Stimulated activated CD4-positive, alpha-beta T cell treated with anti-CD3 and anti-CD28 coated beads, TNF-alpha, amount 100 ng/mL, for 24 hours (primary cell): ENCODE data around the gene LRRC26.

ENCODE experiments used
- DNase-seq, 3 experiments: peaks; one replicate each; pipeline ENCODE4 v3.0.0-alpha.2; 2020; ENCODE audit warnings: low read depth in 3 of 3

LRRC26 gene

DNA sequence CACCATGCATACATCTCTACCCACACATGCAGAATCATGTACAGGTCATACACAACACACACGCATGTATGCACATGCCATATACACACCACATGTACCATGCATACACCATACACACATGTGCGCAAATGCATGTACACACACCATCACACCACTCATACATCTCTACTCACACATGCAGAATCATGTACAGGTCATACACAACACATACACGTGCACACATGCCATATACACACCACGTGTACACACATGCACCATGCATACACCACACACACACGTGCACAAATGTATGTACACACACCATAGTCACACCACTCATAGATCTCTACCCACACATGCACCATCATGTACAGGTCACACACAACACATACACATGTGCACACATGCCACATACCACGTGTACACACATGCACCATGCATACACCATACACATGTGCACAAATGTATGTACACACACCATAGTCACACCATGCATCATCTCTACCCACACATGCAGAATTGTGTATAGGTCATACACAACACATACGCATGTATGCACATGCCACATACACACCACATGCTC, 16.9 kb downstream of the LRRC26 start:
- DNase-seq: no peak

DNA sequence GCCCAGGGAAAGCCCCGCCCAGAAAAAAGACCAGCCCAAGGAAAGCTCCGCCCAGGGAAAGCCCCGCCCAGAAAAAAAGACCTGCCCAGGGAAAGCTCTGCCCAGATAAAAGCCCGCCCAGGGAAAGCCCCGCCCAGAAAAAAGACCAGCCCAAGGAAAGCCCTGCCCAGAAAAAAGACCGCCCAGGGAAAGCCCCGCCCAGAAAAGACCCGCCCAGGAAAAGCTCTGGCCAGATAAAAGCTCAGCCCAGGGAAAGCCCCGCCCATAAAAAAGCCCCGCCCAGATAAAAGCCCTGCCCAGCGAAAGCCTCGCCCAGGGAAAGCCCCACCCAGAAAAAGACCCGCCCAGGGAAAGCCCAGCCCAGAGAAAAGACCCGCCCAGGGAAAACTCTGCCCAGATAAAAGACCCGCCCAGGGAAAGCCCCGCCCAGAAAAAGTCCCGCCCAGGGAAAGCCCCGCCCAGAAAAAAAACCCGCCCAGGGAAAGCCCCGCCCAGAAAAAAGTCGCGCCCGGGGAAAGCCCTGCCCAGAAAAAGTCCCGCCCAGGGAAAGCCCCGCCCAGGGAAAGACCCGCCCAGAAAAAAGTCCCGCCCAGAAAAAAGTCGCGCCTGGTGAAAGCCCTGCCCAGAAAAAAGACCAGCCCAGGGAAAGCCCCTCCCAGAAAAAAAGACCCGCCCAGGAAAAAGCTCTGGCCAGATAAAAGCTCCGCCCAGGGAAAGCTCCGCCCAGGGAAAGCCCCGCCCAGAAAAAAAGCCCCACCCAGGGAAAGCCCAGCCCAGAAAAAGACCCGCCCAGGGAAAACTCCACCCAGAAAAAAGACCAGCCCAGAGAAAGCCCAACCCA, 19.0 kb downstream of the LRRC26 start:
- peak; percentile 15 to 66 (median 33) for DNase-seq

DNA sequence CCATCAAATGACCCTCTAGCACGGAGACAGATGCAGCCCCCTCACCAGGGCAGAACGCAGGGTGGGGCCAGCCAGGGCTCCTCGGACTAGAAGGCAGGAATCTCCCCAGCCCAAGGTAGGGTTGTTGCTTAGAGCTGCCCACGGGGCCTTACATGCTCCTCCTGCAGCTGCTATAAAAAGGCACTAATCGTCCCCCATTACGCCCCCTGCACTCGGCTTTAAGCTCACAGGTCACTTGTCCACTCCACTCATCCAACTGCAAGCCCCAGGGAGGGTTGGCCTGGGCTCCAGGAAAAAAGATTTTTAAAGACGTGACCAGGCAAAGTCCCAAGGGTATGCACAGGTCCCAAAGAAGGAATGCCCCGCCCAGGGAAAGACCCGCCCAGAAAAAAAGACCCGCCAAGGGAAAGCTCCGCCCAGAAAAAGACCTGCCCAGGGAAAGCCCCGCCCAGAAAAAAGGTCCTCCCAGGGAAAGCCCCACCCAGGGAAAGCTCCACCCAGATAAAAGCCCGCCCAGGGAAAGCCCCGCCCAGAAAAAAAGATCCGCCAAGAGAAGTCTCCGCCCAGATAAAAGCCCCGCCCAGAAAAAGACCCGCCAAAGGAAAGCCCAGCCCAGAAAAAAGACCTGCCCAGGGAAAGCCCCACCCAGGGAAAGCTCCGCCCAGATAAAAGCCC, 19.8 kb downstream of the LRRC26 start:
- peak in 1 of 3 experiments; percentile 53 for DNase-seq

DNA sequence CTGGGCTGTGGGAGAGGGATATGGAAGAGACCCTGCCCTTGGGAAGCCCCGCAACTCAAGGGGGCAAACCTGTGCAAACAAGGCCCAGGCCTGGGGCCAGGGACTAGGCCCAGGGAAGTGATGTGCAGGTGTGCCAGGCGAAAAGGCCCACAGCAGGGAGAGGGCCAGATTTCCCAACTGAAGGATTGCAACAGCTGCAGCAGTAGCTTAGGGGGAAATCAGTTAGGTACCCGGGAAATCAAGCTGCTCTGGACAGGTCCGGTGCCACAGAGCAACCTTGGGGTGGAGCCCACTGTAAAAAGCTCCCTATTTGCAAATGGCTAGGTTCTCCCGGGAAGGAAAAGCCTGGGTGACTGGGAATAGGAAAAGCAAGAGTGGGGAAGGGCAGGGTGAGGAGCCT, 20.5 kb downstream of the LRRC26 start:
- DNase-seq: no peak

DNA sequence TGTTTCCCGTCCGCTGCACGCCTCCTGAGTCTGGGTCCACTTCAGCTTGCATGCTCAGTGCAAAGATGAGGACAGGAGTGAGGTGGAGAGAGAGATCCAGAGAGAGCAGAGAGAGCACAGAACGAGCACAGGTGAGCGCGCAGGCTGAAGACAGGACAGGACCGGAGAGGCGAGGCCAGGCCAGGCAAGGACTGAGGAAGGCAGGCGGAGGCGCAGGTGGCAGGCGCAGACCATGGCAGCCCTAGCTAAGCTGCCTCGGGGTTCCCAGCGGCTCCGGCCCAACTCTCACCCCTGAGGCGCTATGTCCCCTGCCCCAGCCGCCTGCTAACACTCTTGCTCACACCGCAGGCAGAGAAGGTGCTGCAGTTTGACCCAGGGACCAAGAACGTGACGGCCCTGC, 21.2 kb downstream of the LRRC26 start:
- no peak for DNase-seq

DNA sequence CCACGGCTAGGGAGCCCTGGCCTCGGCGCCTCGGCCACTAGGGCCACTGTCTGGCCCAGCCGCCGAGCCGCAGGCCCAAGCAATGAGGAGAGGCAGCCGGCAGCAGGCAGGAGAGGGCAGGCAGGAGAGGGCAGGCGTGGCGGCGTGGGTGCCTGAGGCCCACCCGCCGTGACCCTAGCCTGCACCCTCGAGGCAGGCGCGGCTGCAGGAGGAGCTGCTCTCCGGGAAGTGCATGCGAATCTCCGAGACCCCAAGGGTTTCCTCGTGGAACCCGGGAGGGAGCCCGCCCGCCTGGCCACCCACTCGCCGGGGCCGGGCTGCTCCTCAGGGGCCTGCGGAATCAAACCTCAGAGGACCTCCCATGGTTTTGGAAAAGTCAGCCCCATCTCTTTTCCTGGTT, 21.6 kb downstream of the LRRC26 start:
- DNase-seq: no peak

DNA sequence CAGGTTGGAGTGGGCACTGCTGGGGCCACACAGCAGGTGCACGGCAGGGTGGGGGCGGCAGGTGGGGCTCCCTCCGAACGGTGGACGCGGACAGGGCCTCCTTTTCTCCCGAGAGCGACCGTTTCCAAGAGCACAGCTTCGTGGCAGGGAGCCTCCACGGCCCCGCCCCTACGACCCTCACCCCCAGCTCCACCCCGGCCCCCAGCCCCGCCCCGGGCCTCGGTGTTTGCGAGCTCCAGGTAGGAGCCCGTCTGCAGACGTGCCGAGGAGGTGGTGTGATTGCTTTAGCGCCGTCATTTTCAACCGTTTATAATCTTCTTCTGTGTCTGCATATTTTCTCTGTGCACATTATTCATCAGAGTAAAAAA, 22.1 kb downstream of the LRRC26 start:
- DNase-seq: no peak

DNA sequence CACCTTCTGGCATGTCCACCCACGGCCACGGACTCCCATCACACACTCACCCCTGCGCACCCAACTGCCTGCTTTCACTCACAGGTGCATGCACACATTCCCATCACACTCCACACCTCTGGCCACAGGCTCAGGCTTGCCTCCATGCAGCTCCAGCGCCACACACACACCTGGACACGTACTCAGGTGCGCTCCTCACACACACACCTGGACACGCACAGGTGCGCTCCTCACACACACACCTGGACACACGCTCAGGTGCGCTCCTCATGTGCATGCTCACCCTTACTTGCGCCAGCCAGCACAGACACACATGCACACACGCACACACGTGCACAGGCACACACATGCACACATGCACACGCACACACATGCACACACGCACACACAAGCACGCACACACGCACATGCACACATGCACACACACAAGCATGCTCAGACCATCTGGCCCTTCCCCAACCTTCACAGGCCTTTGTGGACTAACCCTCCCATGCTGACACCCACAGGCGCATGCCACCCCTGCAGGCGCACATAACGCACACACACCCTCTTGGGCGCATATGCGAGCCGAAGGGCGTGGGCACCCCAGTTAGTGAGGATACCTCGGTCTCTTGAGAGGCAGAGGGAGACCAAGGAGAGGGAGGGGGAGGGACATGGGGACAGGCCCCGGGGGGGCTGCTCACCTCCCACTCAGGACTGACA, 22.6 kb downstream of the LRRC26 start:
- no peak for DNase-seq

DNA sequence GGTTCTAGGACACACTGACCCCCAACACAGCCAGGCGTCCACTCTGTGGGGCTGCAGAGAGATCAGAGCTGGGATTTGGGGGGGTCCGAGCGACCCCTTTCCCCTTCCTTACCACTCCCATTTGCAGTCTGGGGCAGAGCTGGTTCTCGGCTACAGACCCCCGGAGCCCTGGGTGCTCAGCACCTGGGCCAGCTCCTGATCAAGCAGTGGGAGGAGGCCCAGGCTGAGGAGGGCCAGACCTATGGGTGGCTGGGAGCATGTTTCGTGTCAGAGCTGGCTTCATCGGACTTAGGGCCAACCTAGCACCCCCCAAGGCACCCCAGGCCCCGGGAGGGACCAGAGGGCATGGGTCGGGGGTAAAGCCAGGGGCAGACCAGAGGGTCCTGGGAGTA, 23.3 kb downstream of the LRRC26 start:
- DNase-seq: no peak

DNA sequence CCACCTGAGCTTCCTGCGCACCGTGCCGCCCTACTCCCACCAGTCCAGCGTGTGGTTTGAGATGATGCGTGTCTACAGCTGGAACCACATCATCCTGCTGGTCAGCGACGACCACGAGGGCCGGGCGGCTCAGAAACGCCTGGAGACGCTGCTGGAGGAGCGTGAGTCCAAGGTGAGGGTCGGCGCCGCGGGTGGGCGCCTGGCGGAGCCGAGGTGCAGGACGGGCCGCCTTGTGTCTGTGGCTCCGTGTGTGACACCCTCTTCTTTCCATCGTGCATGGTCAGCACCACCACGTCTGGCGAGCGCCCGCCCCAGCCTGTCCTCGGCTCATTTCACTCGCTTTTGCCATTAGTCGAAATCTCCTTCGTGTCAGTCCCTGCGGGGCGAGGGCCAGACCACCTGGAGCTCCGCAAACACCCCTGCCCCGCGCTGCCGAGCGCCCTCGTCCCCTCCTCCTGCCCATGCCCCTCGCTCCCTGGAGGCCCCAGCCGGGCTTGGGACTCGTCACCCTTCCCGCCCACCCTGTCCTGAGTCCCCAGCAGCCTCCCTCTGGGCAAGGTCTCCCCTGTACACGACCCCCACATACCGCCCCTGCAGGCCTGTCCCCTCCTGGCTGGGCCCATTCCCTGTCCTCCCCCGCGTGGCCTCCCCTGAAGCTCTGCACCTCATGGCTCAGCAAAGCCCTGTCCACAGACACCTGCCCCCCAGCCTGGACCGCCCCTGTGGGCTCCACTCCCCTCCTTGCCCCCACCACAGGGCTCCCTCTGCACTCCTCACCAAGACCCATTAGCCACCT, 23.9 kb downstream of the LRRC26 start:
- no peak for DNase-seq

DNA sequence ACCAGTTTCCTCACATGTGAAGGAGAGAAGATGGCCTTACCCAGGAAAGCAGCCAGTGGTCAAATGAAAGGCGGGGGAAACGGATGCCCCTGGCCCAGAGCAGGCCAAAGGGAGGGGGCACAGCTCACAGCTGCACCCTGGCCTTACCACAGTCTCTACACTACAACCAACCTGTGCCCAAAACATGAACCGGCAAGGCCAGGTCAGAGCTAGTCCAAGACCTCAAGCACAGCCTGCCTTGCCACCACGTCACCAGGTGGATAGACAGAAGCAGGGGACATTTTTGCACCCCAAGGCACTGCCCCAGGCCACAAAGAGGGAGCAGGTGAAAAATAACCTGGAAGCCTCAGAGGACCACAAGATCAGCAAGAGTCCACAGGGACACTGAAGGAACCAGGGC, 26.4 kb downstream of the LRRC26 start:
- DNase-seq: no peak

DNA sequence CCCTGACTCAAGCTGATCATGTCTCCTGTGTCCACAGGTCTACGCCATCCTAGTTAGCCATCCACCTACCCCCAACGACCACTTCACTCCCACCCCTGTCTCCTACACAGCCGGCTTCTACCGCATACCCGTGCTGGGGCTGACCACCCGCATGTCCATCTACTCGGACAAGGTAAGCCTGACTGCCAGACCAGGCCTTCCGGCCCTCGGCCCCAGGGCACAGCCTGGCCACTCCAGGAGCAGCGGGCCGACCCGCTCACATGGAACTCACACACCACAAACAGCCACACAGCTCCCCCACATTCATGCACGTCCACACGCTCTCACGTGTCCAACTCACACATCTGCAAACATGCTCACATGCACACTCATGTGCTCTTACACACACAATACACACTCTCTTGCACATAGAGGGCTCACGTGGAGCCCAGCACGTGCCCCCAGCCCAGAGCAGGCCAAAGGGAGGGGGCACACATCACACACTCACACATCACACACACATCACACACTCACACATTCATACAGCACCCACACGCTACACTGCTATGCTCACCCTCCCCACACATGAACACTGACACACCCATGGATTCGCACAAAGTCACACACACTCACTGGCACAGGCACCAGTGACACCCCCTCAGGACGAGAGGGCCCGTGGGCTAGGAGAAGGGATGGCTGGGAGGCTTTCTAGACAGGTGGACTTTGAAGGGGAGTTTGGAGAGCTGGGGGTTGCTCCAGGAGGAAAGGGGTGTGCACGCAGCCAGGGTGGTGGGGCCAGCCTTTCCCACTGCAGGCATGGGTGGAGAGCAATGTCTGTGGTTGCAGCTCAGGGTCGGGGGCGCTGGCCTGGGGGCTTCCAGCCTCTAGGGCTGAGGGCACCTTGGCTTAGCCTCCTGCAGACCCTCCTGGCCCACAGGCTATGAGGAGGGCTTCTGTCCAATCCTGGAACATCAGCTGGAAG, 27.6 kb downstream of the LRRC26 start:
- no peak for DNase-seq

DNA sequence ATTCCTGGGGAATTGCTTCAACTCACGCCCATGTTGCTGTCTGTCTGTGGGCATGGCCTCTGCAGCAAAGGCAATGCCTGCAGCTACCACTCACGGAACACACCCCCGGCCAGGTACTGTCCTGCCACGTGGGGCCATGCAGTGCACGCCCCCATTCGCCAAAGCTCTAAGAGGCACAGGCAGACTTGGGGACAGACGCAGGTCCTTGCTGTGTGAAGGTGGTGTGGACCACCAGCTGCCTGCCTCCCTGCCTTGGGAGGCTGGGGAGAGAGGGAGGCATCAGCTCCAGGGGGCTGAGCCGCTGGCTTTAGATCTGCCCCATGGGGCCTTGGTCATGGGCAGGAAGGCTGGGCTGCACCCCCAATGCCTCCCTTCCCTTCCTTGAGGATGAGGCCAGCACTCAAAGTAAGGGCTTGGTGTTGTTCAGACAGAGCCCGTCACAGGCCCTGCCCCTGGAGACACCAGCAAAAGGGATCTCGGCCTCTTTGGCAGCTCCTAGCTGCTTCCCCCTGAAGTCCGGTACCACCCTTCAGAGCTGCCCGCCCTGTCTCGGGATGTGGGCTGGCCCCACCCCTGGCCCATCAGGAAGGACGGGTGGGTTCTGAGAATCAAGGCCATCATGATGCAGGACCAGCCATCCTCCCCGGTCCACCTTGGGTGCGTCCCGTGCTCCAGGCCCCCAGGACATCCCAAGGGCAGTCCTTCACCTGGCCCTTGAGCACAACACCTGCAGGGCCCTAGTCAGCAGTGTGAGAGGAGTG, 28.6 kb downstream of the LRRC26 start:
- no peak for DNase-seq

DNA sequence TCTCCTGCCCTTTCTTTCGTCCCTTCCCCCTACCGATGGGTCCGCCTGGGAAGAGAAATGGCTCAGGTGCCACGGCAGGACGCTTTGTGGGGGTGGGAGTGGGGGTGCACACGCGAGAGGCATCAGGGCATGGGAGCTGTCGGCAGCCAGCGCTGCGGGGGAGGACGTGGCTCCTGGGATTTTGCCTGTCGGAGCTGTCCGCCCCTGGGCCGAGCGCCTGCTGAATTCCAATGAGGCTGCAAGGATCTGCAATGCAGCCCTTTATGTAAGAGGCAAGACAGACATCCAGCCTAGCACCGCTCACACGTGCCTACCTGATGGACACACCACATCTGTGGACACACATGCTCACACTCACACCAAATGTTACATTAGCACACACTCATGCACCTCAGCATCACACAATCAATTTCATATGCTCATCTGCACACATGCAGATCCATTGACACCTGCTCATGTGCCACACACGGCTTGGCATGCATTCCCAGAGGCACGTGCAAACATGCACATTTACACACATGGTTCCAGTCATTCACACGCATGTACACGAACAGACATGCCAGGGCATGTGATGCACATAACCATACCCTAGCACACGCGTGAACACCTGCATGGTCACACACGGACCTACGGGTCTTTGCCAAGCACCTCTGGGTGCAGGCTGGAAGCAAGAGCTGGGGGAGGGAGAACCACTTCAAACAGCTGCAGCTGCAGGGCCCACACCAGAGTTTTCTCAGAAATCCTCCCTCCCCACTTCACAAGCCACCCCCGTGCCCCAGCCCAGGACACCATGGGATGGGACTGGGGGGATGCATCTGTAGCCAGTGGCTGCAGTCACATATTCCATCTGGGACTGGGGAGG, 29.5 kb downstream of the LRRC26 start:
- no peak for DNase-seq

DNA sequence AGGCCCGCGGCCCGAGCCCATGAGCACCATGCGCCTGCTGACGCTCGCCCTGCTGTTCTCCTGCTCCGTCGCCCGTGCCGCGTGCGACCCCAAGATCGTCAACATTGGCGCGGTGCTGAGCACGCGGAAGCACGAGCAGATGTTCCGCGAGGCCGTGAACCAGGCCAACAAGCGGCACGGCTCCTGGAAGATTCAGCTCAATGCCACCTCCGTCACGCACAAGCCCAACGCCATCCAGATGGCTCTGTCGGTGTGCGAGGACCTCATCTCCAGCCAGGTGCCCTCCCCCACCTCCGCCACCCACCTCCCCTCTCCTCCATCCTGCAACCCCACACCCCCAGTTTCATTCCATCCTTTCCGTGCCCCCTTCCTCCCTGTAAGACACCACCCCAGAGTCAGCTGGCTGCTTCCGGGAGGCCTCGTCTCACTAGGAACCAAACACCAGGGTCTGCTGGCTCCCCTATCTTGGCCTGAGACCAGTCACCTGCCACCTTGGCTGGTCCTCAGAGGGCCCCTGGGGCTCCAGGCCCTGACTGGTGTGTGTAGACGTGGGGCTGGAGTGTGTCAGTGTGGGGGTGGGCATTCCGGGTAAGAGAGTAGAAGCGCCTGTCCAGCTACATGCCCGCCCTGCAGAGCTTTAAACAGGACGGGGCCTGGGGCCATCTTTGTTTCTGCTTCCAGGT, 30.2 kb downstream of the LRRC26 start:
- no peak for DNase-seq

DNA sequence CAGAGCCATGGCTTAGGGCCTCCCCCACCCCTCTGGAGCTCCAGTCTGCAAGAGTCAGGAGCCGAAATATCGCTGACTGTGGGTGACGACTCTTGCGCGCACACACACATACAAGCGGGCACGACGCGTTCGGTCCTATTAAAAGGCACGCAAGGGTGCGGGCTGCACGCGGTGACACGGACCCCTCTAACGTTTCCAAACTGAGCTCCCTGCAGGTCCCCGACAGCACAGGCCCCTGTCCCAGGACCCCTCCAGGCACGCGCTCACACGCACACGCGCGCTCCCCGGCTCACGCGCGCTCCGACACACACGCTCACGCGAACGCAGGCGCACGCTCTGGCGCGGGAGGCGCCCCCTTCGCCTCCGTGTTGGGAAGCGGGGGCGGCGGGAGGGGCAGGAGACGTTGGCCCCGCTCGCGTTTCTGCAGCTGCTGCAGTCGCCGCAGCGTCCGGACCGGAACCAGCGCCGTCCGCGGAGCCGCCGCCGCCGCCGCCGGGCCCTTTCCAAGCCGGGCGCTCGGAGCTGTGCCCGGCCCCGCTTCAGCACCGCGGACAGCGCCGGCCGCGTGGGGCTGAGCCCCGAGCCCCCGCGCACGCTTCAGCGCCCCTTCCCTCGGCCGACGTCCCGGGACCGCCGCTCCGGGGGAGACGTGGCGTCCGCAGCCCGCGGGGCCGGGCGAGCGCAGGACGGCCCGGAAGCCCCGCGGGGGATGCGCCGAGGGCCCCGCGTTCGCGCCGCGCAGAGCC, 31.0 kb downstream of the LRRC26 start, which contains the start of gene GRIN1:
Gene GRIN1 (plus strand): TSS at position 433 of the 746 bp plus-strand sequence. CDS start 333 bp downstream, outside the sequence.
- DNase-seq: no peak

DNA sequence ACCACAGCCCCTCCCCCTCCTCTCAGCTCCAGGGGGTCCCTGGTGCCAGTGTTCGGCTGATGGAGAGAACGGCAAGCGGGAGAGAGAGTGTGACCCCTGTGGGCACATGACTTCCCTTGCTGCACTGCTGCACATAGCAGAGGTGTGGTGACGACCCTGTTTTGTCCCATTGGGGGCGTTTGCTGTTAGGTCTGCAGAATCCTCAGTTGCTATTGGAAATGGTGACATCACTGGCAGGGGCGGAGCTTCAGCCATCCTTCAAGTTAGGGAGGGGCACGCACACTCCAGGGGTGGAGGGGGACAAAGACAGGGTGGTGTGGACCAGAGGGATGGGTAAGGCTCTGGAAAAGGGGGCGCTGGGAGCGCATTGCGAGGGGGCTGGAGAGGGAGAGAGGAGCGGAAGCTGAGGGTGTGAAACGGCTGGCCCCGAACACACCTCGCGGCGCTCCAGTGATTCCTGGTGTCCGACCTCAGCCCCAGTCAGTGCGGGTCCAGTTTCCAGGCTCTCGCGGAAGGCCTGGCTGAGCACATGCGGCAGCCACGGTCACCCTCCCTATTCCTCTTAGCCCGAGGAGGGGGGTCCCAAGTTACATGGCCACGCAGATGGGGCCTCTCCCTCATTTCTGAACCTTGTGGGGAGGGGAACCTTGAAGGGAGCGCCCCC, 31.7 kb downstream of the LRRC26 start:
- no peak for DNase-seq
